Muscle layer of duodenum (tissue), 2 donors: ENCODE data around the gene VANGL2.
A peak's percentile ranks its signal among the peaks of the same experiment; 100 is the strongest.
"Not testable (repeated sequence)": the region's sequence is repeated elsewhere in the genome, so short reads cannot be mapped to it uniquely, and the experiment has no call there.

Experiments used
- H3K27ac ChIP-seq: one replicate; pipeline ENCODE4 v1.7.0; 2013; ENCODE audit warnings: mild to moderate bottlenecking, low read length
- H3K27me3 ChIP-seq: one replicate; pipeline ENCODE4 v1.7.0; 2013; ENCODE audit warnings: low read depth, mild to moderate bottlenecking, control low read depth, low read length
- H3K36me3 ChIP-seq, 2 donors: one replicate each; pipeline ENCODE4 v1.7.0; 2013; ENCODE audit warnings: low read length in 2 of 2, control low read depth in 1 of 2, mild to moderate bottlenecking in 1 of 2; ENCODE audit not compliant: insufficient read depth in 2 of 2, control insufficient read depth in 1 of 2
- H3K4me1 ChIP-seq, 2 donors: one replicate each; pipeline ENCODE4 v1.7.0; 2013; ENCODE audit warnings: low read length in 2 of 2, mild to moderate bottlenecking in 2 of 2, control low read depth in 1 of 2, moderate library complexity in 1 of 2; ENCODE audit not compliant: insufficient read depth in 2 of 2, control insufficient read depth in 1 of 2
- H3K4me3 ChIP-seq, 2 donors: one replicate each; pipeline ENCODE4 v1.7.0; 2013; ENCODE audit warnings: low read length in 2 of 2, low read depth in 1 of 2, mild to moderate bottlenecking in 1 of 2
- H3K9me3 ChIP-seq, 2 donors: one replicate each; pipeline ENCODE4 v1.7.0; 2013; ENCODE audit warnings: low read length in 2 of 2, control low read depth in 1 of 2, mild to moderate bottlenecking in 1 of 2; ENCODE audit not compliant: control insufficient read depth in 1 of 2
- donor health status: healthy.

The VANGL2 gene

DNA sequence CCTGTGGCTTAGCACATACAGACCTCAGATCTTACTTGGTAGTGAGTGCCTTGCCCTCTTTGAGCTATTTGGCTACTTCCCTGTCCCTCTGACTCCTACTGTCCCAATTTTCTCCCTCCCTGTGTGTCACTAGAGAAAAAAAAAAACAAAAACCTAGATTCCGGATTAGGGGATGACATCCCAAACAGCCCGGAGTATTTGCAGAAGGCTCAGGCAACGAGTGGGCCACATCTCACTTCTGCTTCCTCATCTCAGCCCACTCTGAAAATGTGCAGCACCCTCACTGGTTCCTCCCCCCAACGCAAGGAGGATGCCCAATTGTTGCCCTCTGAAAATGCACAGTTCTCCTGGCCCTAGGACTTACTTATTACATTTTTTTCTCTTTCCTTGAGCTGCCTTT lies 28.6 kb upstream of the VANGL2 start:
- peaks cover 5 to 18% of the 10 kb centered on the region in 2 donors for H3K4me1 ChIP-seq
- H3K4me3 ChIP-seq: no peak overlapping the region
- H3K36me3 ChIP-seq: no peaks in the 10 kb centered on the region
- no peaks in the 10 kb centered on the region for H3K27me3 ChIP-seq
- no peaks in the 10 kb centered on the region for H3K9me3 ChIP-seq
- no peak overlapping the region for H3K27ac ChIP-seq

DNA sequence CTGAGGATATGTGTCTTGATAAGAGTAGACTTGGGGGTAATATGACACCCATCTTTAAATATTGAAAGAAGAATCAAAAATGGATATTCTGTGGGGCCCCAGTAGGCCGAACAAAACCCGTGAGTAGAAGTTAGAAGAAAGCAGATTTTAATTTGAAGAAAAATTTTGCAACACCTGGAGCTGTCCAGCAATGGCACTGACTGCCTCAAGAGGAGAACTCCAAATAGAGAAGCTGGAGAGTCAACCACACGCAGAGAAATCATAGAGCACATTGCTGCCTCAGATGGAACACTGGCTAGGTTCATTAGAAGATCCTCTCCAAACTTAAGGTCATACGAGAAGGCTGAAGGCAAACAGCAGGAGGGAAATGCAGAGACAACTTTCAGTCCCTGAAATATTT lies 26.7 kb upstream of the VANGL2 start:
- Histone ChIP-seq H3K36me3 (no peaks in the 10 kb centered on the region), H3K27me3 (no peaks in the 10 kb centered on the region), H3K27ac (no peak overlapping the region), H3K4me3 (no peak overlapping the region), H3K9me3 (no peaks in the 10 kb centered on the region), H3K4me1 (peaks cover 5 to 18% of the 10 kb centered on the region in 2 donors)

- peak overlapping the region; percentile 20 for H3K27ac ChIP-seq
- H3K4me3 ChIP-seq: peak overlapping the region in 1 of 2 donors; percentile 13
- H3K36me3 ChIP-seq: no peaks in the 10 kb centered on the region
- H3K9me3 ChIP-seq: no peaks in the 10 kb centered on the region
- peaks cover 5 to 18% of the 10 kb centered on the region in 2 donors for H3K4me1 ChIP-seq
- no peaks in the 10 kb centered on the region for H3K27me3 ChIP-seq
Measured at GRCh38 chr1:160374306-160375110, 25.9 kb upstream of the VANGL2 start.

- H3K27ac ChIP-seq: peak overlapping the region; percentile 42
- H3K4me3 ChIP-seq: no peak overlapping the region
- peaks cover 5 to 18% of the 10 kb centered on the region in 2 donors for H3K4me1 ChIP-seq
- no peaks in the 10 kb centered on the region for H3K36me3 ChIP-seq
- H3K27me3 ChIP-seq: no peaks in the 10 kb centered on the region
- no peaks in the 10 kb centered on the region for H3K9me3 ChIP-seq
Measured at GRCh38 chr1:160375788-160376524, 24.4 kb upstream of the VANGL2 start.

- Histone ChIP-seq H3K4me1 (peaks cover 5 to 18% of the 10 kb centered on the region in 2 donors), H3K36me3 (no peaks in the 10 kb centered on the region), H3K9me3 (no peaks in the 10 kb centered on the region), H3K27ac (no peak overlapping the region), H3K4me3 (no peak overlapping the region), H3K27me3 (no peaks in the 10 kb centered on the region)
Measured at GRCh38 chr1:160376525-160377131, 23.7 kb upstream of the VANGL2 start.

DNA sequence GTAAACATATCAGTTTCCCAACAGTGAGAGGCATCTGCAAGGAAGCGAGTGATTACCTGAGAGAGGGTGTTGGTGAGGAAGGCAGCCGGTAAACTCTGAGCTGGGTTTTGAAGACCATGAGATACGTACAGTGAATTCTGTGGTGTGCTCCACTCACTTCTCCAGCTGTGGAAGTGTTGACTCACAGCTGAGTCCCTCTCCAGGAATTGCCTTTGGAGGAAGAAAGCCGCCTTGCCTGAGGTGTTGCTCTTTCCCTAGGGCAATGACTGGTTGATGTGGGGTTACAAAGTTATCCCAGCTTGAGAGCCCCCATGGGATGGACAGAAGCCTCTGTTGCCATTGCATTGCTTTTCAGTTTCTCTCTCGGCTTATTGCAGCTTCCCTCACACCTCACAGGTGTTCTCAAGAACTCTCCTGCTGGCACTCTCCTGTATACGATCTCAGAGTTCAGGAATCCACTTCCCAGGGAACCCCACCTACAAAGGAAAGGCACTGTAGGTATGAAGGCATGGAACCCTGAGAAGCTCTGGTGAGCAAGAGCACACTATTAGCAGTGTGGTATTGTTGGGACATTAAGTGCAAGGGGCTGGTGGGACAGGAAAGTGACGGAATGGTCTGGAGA lies 22.7 kb upstream of the VANGL2 start:
- Histone ChIP-seq H3K27me3 (no peaks in the 10 kb centered on the region), H3K4me1 (peaks cover 5 to 18% of the 10 kb centered on the region in 2 donors), H3K36me3 (no peaks in the 10 kb centered on the region), H3K27ac (no peak overlapping the region), H3K4me3 (no peak overlapping the region), H3K9me3 (no peaks in the 10 kb centered on the region)

DNA sequence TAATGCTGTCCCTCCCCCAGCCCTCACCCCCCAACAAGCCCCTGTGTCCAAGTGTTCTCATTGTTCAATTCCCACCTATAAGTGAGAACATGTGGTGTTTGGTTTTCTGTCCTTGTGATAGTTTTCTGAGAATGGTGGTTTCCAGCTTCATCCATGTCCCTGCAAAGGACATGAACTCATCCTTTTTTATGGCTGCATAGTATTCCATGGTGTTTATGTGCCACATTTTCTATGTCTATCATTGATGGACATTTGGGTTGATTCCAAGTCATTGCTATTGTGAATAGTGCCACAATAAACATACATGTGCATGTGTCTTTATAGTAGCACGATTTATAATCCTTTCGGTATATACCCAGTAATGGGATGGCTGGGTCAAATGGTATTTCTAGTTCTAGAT lies 15.6 kb upstream of the VANGL2 start:
- not testable (repeated sequence) for H3K36me3 ChIP-seq, H3K27me3 ChIP-seq, H3K4me3 ChIP-seq, H3K27ac ChIP-seq, H3K4me1 ChIP-seq, H3K9me3 ChIP-seq

GRCh38 chr1:160388406-160388805 lies 12.0 kb upstream of the VANGL2 start:
- H3K36me3 ChIP-seq, H3K9me3 ChIP-seq, H3K4me1 ChIP-seq, H3K27me3 ChIP-seq, H3K4me3 ChIP-seq, H3K27ac ChIP-seq: not testable (repeated sequence)

DNA sequence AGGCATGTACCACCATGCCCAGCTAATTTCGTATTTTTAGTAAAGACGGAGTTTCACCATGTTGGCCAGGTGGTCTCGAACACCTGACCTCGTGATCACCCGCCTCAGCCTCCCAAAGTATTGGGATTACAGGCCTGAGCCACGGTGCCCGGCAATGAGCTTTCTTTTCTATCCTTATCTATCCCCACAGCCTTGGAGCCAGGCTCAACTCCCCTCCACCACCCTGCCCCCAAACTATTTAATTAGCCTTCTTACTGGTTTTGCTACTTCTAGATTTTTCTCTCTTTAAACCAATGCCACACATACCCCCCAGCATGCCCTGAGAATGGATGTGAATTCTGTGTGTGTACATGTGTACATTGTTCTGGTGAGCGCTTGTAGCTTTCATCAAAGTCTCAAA lies 5.7 kb upstream of the VANGL2 start:
- Histone ChIP-seq H3K27me3 (no peaks in the 10 kb centered on the region), H3K36me3 (no peaks in the 10 kb centered on the region), H3K27ac (no peak overlapping the region), H3K4me3 (no peak overlapping the region), H3K9me3 (no peaks in the 10 kb centered on the region), H3K4me1 (no peaks in the 10 kb centered on the region)

GRCh38 chr1:160397651-160398050 lies 2.7 kb upstream of the VANGL2 start:
- Histone ChIP-seq H3K4me3 (no peak overlapping the region), H3K27ac (no peak overlapping the region), H3K4me1 (peaks cover 0 to 10% of the 10 kb centered on the region in 2 donors), H3K36me3 (no peaks in the 10 kb centered on the region), H3K27me3 (no peaks in the 10 kb centered on the region), H3K9me3 (no peaks in the 10 kb centered on the region)

- Histone ChIP-seq H3K9me3 (no peaks in the 10 kb centered on the region), H3K4me3 (no peak overlapping the region), H3K4me1 (peaks cover 0 to 10% of the 10 kb centered on the region in 2 donors), H3K27me3 (no peaks in the 10 kb centered on the region), H3K36me3 (no peaks in the 10 kb centered on the region), H3K27ac (no peak overlapping the region)
Measured at GRCh38 chr1:160398823-160399222, 1.5 kb upstream of the VANGL2 start.
